Activated CD4-positive, alpha-beta T cell treated with anti-CD3 and anti-CD28 coated beads for 1 hour (primary cell): ENCODE results near the gene PLXNB3.
"Not testable (repeated sequence)": the region's sequence is repeated elsewhere in the genome, so short reads cannot be mapped to it uniquely, and the experiment has no call there.

Source experiments
- DNase-seq: peaks from one replicate; pipeline ENCODE4 v3.0.0-alpha.2; 2020

PLXNB3 gene

DNA sequence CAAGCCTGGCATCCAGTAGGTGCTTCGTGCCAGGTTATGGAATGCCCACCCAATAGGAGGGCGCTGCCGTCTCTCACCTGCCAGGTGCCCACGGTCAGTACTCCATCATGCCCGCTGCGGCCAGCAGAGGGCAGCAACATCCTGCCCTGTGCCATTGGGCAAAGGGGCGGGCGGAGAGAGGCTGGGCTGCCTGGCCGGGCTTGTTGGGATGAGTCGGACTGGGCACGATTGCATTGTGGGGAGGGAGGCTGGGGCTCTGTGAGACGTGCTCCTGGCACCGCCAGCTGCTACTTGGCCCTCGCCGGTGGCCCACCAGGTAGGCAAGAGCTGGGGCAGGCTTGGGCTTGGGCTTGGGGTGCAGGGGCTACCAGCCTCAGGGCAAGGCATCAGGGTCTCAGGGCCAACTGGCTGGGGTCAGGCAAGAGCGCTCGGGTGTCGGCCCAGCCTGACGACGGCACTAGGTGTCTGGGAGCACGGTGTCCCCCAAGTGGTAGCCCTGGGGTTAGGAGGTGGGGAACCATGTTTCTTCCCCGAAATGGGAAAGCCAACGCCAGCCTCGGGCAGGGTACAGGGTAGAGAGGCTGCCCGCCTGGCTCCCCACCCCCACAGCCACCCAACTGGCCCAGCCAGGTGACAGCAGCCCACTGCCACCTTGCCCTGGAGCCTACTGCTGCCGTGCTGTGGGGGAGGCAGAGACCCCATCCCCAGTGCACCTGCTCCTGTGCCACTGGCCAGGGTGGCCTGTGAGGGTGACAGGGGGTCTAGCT lies at the start of gene PLXNB3:
Gene PLXNB3, plus strand, starts transcription at position 261 of the 767 bp plus-strand sequence. CDS start 1,287 bp downstream, outside the sequence.
- DNase-seq = peak; percentile 57

- no peak for DNase-seq
Measured at GRCh38 chrX:153714256-153714655, 49.8 kb upstream of the PLXNB3 start.

DNA sequence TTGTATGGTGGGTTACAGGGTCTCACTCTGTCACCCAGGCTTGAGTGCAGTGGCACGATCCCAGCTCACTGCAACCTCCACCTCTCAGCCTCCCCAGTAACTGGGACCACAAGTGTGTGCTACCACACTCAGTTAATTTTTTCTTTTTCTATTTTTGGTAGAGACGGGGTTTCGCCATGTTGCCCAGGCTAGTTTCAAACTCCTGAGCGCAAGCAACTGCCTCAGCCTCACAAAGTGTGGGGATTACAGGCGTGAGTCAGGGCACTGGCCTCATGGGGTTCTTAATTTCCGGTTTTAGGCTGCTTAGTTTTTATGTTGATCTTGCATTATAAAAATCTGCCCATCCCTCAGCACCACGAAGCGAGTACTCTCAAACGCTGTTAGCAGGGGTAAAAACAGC lies 46.6 kb upstream of the PLXNB3 start:
- no peak for DNase-seq

GRCh38 chrX:153719238-153719637 lies 44.8 kb upstream of the PLXNB3 start:
- no peak for DNase-seq

DNA sequence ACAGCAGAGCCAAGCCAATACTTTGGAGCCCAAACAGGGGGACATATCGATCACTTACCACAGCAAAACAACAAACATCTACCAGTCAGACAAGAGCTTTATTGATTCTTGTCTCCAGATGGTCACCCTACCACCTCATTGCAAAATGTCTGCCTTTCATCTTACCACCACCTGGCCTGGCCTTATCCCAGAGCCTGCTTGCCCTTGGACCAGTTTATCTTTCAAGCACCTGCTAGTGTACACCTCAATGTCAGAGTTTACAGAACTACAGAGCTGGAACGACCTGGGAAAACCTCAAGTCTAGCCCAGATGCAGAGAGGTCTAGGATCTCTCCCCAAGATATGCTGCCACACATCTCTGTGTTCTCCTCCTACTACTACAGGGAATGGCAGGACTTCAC lies 44.3 kb upstream of the PLXNB3 start:
- DNase-seq = no peak

DNA sequence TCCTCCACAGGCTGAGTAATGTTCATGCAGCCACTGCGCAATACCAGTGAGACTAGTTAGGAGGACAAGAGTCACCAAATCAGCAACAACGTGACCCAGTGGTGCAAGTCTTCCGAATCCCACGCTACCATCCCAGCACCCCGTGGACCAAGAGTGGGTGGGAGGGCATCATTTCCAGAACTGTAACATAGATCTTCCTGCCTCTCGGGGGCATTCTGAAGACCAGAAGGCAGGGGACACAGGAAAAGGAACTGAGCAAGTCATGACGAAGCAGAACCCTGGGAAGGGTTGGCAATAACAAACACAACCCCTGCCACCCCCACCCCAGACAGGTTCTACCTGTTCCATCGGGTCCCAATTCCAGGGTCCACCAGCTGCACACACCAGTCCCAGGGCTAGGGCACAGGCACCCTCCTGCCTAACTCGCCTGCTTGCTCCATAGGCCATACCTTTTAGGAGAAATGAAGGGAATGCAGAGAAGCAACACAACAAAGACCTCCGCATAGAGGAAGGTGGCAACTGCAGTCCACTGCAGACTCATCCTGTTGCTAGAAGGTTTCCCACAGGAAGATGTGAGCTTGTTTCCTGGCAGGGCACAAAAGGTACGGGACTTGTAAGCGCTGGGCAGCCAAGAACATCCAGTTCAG lies 41.2 kb upstream of the PLXNB3 start:
- no peak for DNase-seq

- DNase-seq = peak; percentile 37
Measured at GRCh38 chrX:153723351-153724251, 40.4 kb upstream of the PLXNB3 start.

DNA sequence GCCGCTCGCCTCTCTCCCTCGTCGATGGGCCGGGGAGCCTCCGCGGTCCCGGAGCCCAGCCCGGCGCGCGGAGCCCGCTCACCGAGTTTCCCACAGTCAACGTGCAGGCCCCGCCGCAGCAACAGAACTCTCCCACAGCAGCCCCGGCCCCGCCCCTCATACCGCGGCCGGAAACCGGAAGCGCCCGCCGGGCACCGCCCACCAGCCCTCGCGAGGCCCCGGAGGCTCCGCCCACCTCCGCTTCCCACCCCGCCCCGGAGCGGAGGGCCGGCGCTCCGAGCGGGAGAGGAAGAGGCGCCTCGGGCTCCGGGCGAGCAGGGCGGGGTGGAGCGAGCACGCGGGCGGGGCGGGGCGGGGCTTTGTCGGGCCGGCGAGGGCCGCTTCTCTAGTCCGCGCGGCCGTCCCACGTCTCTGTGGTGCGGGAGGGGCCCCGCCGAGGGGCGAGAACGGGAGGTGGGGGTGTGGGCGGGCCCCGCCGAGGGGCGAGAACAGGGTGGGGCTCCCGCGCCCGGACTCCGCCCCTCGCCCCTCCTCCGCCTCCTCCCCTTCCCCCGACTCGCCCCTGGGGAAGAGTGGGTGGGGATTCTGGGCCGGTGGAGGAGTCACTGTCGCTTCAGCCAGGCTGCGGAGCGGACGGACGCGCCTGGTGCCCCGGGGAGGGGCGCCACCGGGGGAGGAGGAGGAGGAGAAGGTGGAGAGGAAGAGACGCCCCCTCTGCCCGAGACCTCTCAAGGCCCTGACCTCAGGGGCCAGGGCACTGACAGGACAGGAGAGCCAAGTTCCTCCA lies 39.6 kb upstream of the PLXNB3 start, which contains the start of the genes ABCD1 and BCAP31:
Gene ABCD1, plus strand, starts transcription at position 605 of the 787 bp plus-strand sequence. CDS start 411 bp downstream, outside the sequence.
Gene BCAP31, minus strand, starts transcription at position 136 of the 787 bp plus-strand sequence. CDS start 1,143 bp downstream, outside the sequence.
- peak; percentile 81 for DNase-seq

- DNase-seq = no peak
Measured at GRCh38 chrX:153725039-153725831, 38.8 kb upstream of the PLXNB3 start.

DNA sequence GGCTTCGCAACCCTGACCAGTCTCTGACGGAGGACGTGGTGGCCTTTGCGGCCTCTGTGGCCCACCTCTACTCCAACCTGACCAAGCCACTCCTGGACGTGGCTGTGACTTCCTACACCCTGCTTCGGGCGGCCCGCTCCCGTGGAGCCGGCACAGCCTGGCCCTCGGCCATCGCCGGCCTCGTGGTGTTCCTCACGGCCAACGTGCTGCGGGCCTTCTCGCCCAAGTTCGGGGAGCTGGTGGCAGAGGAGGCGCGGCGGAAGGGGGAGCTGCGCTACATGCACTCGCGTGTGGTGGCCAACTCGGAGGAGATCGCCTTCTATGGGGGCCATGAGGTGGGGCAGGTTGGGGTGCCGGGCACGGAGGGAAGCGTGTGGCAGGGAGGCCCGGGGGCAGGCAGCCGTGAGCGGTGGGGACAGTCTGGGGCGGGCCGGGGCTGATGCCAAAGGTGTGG lies 38.2 kb upstream of the PLXNB3 start:
- DNase-seq = no peak

- no peak for DNase-seq
Measured at GRCh38 chrX:153726286-153727122, 37.5 kb upstream of the PLXNB3 start.

- no peak for DNase-seq
Measured at GRCh38 chrX:153727123-153727931, 36.7 kb upstream of the PLXNB3 start.

DNA sequence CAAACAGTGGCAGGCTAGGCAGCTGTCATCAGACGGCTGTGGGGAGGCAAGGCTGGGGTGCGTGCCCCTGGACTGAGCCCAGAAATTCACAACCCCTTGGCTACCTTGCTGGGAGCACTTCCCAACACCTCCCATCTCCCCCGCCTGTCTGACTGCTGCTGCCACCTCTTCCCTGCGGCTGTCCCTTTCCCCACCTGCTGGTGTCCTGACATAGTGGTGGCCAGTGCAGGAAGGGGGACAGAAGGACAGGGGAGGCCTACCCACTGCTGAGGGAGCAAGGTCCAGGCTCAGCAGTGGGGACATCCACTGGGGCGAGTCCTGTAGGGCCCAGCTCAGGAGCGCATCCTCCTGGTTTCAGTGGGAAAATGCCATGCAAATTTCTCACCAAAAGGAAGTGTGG lies 36.0 kb upstream of the PLXNB3 start:
- no peak for DNase-seq

GRCh38 chrX:153728951-153729631 lies 35.0 kb upstream of the PLXNB3 start:
- no peak for DNase-seq

DNA sequence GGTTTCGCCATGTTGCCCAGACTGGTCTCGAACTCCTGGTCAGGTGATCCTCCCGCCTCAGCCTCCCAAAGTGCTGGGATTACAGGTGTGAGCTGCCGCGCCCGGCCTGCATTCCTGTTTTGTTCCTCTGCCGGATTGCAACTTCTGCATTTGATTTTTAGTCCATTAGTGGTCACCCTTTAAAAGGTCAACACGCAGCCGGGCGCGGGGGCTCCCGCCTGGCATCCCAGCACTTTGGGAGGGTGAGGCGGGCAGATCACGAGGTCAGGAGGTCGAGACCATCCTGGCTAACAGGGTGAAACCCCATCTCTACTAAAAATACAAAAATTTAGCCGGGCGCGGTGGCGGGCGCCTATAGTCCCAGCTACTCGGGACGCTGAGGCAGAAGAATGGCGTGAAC lies 33.9 kb upstream of the PLXNB3 start:
- DNase-seq = not testable (repeated sequence)

DNA sequence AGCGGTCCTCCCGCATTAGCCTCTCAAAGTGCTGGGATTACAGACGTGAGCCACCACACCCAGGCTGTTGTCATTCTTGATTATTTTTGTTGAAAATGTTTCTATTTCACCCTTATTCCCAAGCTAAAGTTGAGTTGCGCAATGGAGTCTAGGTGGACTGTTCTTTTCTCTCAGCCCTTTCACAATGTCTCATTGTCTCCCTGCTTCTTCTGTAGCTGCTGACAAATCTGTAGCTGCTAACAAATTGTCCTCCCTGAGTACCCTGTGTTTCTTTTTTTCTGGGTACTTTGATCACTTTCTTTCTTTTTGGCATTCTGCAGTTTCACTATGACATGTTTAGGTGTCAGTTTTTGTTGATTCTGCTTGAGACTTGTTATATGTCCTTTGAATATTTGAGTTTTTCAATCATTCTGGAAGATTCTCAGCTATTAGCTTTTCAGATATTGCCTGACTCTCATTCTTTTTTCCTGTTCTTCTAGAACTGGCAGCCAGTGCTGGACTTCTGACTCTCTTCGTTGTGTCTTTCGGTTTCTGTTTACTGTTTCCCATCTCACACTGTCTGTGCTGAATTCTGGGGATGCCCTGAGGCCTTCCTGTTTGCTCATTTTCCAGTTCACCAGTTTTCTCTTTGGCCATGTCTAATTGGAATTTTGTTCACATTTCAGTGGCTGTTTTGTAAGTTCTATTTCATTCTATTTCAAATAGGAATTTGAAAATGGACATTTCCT lies 32.8 kb upstream of the PLXNB3 start:
- DNase-seq = no peak

DNA sequence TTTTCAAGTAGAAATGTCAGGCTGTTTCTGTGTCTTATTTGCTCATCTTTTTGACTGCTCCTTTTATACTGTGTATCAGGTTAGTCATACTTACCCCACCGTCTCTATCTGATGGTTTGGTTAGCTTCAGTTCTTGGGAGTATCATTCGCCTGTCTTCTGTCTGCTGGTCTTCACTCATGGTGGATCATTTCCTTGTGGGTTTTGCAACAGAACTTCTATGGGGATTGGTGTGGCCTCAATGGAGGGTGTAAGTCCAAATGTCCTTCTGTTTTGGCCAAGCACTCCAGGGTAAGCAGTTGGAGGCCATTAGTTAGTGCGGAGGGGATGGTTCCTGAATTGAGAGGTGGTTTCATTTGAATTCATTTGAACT lies 32.2 kb upstream of the PLXNB3 start:
- no peak for DNase-seq

DNA sequence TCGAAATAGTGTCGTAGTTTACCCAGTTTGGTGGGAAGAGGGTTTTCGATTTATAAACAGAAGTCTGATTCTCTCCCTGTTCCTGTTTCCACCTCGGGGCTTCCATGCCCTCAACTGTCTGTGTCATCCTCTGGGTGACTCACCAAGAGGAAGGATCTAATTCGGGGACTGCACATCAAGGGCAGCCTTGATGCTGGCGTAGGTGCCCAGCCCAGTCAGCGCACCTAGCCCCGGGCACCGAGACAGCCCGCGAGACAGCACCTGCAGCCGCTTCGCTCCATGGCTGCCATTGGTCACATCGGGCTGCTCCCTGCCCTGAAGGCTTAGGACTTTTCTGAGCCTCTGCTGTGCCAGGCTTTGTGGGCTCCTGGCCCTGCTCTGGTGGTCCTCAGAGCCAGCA lies 31.6 kb upstream of the PLXNB3 start:
- DNase-seq = no peak
